Measurements from ENCODE around the gene PRM2.

- TF ChIP-seq RCOR1 (IDR thresholded peaks at IDR 0.05; ENCODE audit: low read length) (no peak), EP300 (IDR thresholded peaks at IDR 0.05; ENCODE audit: borderline replicate concordance in 1 of 2, low read depth in 1 of 2, low read length in 1 of 2) (no peak), CTCF (IDR thresholded peaks at IDR 0.05) (no peak), RAD21 (IDR thresholded peaks at IDR 0.05; ENCODE audit: low read length) (no peak), MEF2A (IDR thresholded peaks at IDR 0.05; ENCODE audit: borderline replicate concordance, low read depth) (no peak), SIN3A (IDR thresholded peaks at IDR 0.05; ENCODE audit: borderline replicate concordance, low read depth, low read length) (no peak), REST (IDR thresholded peaks at IDR 0.05; ENCODE audit: low read depth, low read length) (no peak), IRF3 (IDR thresholded peaks at IDR 0.05; ENCODE audit: low read depth, low read length) (no peak), JUND (IDR thresholded peaks at IDR 0.05) (no peak)
These were observed 19.4 kb upstream of the PRM2 start for GRCh38 chr16:11295672-11296071.

Data from SK-N-SH (cell line).